GM19099 (cell line): ENCODE data around the gene VASH1.

ENCODE experiments used
- POLR2A ChIP-seq: IDR thresholded peaks from 3 replicates; pipeline ENCODE4 v1.6.1; 2011; ENCODE audit warnings: low read depth; ENCODE audit not compliant: insufficient read length; ENCODE audit errors: extremely low read depth

The VASH1 gene

DNA sequence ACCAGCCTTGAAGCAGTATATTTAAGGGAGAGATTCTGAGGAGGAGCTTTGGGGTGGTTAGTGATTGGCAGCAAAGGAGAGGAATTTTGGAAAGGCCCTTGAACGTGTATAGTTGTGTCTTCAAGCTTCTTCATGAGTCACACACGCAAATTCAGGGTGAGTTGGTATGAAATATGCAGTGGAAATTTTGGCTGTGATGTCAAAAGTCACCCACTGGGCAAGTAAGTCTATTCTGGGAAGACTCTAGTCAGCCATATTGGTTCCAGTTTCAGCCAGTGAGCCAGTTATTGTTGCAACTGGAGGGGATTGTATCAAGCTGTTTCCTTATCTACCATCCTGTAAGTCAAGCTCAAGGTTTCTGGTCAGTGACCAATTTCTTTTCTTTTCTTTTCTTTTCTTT lies 32.0 kb upstream of the VASH1 start:
- no peak for TF ChIP-seq POLR2A

DNA sequence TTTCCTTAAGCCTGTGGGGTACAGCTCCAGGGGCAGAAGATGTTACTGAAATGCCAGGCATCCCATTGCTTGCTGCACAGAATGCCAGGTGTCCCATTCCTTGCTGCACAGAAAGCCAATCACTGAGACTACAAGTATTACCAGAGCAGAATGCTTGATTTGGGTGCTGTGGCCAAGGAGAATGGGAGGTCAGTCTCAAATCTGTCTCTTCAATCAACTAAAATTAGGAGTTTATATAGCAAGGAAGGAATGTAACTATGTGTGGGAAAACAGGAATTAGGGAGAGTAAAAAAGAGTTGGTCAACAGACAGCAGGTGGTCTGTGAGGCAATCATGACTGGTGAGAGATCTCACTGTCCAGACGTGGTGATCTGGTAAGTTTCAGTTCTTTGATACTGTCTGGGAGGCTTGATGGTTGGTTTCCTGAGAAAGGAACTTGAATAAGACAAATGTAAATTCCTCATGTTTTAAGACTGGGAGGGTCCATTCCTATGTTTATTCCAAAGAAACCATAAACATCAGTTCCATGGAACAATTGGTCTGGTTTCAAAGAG lies 31.2 kb upstream of the VASH1 start:
- TF ChIP-seq POLR2A: no peak

DNA sequence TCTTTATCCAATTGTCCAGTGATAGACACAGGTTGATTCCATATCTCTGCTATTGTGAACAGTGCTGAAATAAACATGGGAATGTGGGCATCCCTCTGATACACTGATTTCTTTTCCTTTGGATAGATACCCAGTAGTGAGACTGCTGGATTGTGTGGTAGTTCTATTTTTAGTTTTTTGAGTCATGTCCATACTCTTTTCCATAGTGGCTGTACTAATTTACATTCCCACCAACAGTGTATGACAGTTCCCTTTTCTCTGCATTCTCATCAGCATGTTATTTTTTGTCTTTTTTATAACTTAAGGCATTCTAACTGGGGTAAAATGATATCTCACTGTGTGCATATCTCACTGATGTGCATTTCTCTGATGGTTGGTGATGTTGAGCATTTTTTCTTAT lies 24.8 kb upstream of the VASH1 start:
- TF ChIP-seq POLR2A: no peak

DNA sequence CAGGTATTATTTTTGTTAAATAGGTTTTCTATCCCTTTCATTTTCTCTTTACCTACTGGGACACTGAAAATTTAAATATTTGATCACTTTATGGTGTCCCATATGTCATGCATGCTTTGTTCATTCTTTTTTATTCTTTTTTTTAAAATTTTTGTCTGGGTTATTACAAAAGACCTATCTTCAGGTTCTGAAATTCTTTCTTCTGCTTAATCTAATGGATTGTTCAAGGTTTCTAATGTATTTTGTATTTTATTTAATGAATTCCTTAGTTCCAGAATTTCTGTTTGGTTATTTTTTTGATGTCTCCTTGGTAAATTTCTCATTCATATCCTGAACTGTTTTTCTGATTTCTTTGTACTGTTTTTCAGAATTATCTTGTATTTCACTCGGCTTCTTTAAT lies 20.2 kb upstream of the VASH1 start:
- no peak for TF ChIP-seq POLR2A

DNA sequence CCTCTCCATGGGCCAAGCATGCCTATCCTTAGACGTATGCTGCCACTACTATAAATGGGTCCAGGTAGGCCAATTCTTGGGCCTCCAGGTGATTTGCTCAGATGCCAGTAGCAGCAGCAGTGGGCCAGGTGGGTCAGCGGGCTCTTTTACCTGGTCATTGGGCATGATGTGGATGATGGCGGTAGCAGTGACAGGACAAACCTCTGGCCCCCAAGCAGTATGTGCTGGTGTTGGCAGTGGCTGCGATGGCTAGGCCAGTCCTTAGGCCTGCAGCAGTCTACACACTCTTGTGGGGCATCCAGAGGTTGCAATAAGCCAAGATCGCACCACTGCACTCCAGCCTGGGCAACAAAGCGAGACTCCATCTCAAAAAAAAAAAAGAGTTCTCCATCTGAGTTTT lies 19.1 kb upstream of the VASH1 start:
- TF ChIP-seq POLR2A: no peak

DNA sequence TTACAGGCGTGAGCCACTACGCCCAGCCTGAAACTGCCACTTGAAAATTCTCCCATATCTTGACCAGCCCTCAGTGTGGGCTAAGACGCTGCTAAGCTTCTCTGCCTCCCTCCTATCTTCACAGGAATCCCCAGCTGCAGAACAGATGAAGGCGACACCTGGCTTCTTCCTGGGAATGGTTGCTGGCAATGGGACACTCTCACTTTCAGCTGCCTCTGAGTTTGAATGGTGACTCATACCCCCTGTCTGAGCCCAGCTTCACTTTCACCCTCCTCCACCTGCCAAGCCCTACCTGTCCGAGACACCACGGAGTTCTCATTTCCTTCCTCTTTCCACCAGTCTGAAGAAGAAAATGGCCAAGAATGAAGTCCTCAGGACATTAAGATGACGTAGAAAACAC lies 18.3 kb upstream of the VASH1 start:
- TF ChIP-seq POLR2A: no peak

DNA sequence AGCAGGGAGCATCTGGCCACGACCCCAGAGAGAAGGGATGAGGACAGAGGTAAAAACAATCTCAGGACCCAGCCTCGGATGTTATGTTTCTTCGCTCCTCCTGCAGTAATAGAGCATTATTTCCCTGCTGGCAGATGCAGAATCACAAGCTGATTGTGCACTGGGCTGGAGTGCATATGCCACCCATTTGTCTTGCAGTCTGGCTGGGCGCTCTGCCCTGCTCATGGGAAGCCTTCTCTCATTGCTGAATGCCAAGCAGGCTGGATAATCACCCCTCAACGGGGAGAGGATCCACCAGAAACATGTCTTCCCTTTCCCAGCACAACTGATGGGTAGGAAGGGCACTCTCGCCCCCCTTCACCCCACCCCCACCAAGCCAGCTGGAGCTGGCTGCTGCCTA lies 8.5 kb upstream of the VASH1 start:
- TF ChIP-seq POLR2A: no peak

DNA sequence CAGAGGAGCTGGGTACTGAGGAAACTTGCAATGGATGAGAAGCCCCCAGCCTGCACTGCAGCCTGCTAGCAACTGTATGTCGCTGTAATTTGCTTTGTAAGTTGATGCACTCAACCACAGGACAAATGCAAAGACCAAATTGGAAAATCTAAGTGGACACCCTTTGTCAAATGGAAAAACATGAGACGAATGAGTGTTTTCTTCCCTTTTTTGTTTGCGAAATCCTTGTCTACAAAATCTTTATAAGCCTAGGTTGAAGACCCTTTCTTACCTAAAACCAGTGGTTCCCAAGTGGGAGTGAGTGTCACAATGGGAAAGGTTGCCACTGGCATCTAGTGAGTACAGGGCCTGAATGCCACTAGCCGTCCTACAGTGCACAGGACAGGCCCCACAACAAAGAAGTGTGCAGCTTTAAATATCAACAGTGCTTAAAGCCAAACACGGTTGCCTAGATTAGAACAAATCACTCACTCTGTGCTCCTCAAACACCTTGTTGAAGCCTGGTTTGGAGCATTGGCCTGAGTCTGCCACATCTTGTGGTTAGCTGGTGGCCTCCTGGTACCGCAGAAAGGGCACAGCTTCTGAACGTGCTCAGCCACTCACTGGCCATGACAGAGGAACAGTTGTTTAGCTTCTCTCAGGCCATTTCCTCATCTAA lies 7.6 kb upstream of the VASH1 start:
- TF ChIP-seq POLR2A: no peak

DNA sequence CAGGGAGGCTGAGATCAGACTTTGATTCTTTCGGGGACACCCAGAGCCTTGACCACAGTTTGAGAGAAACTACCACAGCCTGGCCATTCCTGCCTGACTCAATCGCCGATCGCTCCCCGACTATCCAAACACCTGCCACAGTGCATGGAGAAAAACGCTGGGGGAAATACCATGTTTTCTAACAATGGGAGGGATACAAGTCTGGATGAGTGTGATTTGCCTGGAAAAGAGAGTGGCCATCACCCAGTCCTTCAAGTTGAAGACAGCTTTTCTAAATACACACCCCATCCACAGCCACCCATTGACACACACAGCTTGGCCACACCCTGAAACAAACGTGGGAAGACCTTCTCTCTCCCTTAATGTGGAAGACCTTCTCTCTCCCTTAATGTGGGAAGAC lies 6.7 kb upstream of the VASH1 start:
- no peak for TF ChIP-seq POLR2A

DNA sequence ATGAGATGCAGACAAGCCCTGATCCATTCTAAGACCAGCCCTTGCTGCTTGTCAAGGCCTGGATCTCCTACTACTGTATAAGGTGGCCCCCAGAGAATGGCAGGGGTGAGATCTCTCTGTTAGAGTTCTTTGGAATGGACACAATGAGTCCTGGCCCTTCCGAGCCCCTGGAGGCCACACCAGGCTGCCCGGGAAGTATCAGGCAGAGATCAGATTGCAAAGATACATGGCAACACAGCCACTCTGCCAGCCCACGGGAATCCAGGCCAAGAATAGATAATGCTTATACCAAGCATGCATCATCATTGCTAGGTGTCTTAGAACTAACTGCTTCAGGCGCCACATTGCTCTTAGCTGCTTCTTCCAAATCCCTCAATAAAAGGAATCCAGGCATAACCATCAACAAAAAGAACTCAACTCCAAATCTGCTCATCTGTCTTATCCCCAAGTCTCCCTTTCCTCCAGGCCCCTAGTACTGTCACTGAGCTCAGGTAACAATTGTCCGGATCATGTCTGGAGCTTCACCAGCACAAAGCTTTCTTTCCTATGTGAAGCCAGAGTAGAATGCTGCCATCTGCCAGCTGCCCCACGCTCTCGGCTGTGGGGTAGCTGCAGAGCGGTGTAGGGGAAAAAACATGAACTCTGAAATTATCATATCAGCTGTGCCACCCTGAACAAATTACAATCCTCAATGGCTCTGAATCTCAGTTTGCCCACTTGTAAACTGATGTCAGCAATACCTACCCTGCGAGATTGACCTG lies 5.5 kb upstream of the VASH1 start:
- no peak for TF ChIP-seq POLR2A

DNA sequence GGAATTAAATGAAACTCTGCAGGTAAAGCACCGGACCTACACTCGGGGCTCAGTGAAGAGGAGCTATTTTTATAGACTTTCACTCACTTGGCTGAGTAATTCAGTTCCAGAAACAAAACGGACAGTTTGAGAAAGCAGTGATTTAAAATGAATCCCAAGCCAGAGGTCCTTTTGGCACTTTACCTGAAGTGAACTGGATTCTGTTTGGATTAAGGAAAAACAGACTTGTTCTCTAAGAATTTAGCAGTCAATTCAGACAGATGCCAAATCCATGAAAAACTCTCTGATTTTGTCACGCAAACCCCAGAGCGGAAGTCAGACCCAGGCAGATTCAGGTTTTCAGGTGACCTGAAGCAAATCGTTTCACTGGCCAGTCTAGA lies 4.9 kb upstream of the VASH1 start:
- TF ChIP-seq POLR2A: no peak

DNA sequence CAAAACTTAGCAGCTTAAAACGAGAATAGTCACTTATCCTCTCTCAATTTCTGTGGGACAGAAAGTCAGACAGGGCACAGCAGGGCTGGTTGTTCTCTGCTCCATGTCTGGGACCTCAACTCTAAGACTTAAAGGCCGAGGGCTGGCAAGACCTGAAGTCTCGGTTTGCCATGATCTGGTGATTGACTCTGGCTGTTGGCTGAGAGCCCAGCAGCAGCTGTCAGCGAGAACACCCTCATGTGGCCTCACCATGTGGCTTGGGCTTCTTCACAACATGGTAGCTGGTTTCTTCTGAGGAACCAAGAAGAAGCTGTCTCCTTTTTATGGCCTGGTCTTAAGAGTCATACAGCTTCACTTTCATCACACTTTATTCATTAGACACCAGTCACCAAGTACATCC lies 1.7 kb upstream of the VASH1 start:
- no peak for TF ChIP-seq POLR2A

DNA sequence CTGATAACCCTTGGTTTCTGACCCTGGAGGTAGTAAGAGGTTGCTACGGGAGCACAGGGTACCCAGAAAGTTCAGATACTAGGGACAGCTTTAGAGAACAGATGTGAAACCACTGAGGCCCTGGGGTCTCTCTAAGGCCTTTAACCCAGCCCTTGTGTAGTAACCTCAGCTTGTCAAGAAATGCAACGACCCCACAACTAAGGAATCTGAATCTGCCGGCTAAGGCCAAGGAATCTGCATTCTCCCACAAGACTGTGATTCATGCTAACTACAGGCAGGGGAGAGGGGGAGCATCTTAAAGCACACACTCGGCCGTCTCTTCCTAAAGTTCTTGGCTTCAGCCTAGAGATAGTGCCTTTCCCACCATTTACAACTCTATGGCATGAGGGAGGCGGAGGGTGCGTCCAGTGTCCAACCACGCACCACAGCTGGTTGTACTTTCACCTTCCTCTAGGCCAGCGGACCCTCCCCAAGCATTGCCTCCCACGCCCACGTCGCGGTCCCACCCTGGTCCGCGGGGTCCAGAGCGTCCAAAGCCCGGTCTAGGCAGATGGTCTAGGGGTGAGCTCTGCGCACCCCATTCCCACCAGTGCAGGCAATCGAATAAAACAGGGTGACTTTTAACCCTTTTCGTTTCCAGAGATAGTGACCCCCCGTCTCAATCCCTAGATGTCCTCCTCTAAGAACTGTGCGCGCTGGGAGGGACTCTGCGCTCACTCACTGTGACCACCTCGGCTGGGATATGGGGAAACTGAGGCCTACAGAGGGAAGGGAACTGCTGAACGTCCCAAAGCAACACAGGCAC lies 735 bp upstream of the VASH1 start:
- TF ChIP-seq POLR2A: no peak

DNA sequence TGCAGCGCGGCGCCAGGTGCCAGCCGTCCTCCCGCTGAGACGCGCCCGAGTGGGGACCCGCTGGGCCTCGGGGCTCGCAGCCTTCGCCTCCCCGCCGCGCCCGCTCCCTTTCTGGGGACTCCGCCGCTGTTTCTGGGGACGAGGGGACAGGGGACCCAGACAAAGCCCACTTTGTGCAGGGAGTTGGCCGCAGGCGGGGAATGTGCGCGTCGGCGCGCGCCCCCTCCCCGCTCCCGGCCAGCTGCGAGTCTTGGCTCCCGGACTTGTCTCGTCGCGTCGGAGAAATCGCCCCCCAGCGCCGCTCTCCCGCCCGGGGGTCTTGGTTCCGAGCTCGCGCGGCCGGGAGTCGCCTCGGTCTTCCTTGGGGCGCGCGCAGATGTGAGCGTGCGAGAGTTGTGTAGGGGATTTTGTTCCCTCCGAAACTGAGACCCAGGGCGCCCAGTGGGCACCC lies 717 bp downstream of the VASH1 start:
- TF ChIP-seq POLR2A: no peak

DNA sequence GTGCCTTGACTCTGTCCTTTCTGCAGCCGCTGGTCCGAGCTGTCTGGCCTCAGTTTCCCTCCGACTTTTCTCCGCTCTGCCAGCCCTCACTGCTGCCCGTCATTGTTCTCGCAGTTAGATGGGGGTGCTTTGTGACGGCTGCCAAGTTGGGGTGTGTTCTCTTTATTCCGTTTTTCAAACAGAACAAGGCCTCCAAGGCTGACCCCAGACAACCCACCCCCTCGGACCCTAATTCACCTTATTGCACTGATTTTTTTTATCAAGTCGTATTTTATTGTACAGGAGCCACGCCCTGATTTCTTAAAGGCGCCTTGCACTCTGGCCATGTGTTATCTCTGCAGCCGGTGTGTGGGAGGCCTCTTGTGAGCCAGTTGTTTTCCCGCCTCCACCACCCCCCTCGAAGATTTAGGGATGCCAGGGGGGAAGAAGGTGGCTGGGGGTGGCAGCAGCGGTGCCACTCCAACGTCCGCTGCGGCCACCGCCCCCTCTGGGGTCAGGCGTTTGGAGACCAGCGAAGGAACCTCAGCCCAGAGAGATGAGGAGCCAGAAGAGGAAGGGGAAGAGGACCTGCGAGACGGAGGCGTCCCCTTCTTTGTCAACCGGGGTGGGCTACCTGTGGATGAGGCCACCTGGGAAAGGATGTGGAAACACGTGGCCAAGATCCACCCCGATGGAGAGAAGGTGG lies 1.3 kb downstream of the VASH1 start:
- TF ChIP-seq POLR2A: no peak
